Subcutaneous adipose tissue (tissue), 4 donors: ENCODE results near the gene ENTHD1. TPM values are rescaled to one million over a fixed set of nuclear protein-coding genes. Genes with fewer than 3 reads are reported as not detected.

Source experiments
- CTCF ChIP-seq: fragments of 450-650 bp; IDR thresholded peaks from one replicate; pipeline ENCODE4 v1.5.1; 2016; ENCODE audit warnings: low read depth, mild to moderate bottlenecking, control low read depth, antibody characterized with exemption, moderate library complexity
- total RNA-seq, 4 donors: library from RNA; depleted of rRNA; stranded (reverse); fragments of >200 nt; gene quantifications; one replicate each; pipeline ENCODE4 v1.1.0, GENCODE V29; 2016

Gene ENTHD1
- total RNA-seq, 4 donors from 2014 or later, result 0.22 TPM; not detected in 3

GRCh38 chr22:39771486-39771885 is 122.1 kb downstream of the ENTHD1 start:
- no peak for TF ChIP-seq CTCF

- no peak for TF ChIP-seq CTCF
These were observed 127.9 kb downstream of the ENTHD1 start for GRCh38 chr22:39765661-39766060.

GRCh38 chr22:39765046-39765445 is 128.5 kb downstream of the ENTHD1 start:
- no peak for TF ChIP-seq CTCF

GRCh38 chr22:39763276-39763675 is 130.3 kb downstream of the ENTHD1 start:
- no peak for TF ChIP-seq CTCF

GRCh38 chr22:39750759-39751158 is 142.8 kb downstream of the ENTHD1 start:
- no peak for TF ChIP-seq CTCF

- TF ChIP-seq CTCF, result no peak
These were observed 144.7 kb downstream of the ENTHD1 start for GRCh38 chr22:39748877-39749276.

- TF ChIP-seq CTCF, result no peak
These were observed 146.8 kb downstream of the ENTHD1 start for GRCh38 chr22:39746600-39747262.
